Nephron progenitor cell (in vitro differentiated cells): ENCODE measurements around the gene GPR160.

ENCODE experiments used
- DNase-seq: peaks from one replicate; pipeline ENCODE4 v3.0.0; 2021
- H3K27ac Mint-ChIP-seq: 2 replicates; pipeline ENCODE4 v1.8.0; 2021; ENCODE audit warnings: mild to moderate bottlenecking, moderate library complexity, mixed read lengths
- H3K27me3 Mint-ChIP-seq: 2 replicates; pipeline ENCODE4 v1.8.0; 2021; ENCODE audit warnings: mild to moderate bottlenecking, low read depth, mixed read lengths; ENCODE audit not compliant: poor library complexity
- H3K36me3 Mint-ChIP-seq: 2 replicates; pipeline ENCODE4 v1.8.0; 2021; ENCODE audit warnings: low read depth, mixed read lengths
- H3K4me1 Mint-ChIP-seq: 2 replicates; pipeline ENCODE4 v1.8.0; 2021; ENCODE audit warnings: mixed read lengths
- H3K4me3 Mint-ChIP-seq: 2 replicates; pipeline ENCODE4 v1.8.0; 2021; ENCODE audit warnings: mild to moderate bottlenecking, moderate library complexity, mixed read lengths
- H3K9me3 Mint-ChIP-seq: 2 replicates; pipeline ENCODE4 v1.8.0; 2021; ENCODE audit warnings: mild to moderate bottlenecking, moderate library complexity, mixed read lengths
- TF ChIP-seq, protein P1 (sequence below): fragments of 200-600 bp; sonication (generic); IDR thresholded peaks from 2 replicates; pipeline ENCODE4 v1.5.0; 2021; ENCODE audit warnings: antibody characterized with exemption

The GPR160 gene

DNA sequence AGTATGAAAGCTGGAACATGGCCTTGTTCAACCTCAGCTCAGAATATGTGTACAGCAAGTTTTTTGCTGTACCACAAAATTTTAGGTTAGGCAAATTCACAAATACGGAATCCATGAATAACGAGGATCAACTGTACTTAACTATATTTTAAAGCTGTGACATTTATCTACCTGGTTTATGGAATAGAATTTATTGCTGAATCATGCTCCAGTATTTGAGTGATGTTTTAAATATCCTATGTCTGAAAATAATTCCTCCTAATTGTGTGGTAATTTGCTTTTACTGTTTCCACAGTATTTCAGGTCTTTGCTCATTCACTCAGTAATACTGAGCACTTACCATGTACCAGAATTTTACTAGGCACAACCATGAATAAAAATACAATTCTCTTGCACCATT, 41.7 kb upstream of the GPR160 start:
- no peak for DNase-seq
- TF ChIP-seq, protein P1, sequence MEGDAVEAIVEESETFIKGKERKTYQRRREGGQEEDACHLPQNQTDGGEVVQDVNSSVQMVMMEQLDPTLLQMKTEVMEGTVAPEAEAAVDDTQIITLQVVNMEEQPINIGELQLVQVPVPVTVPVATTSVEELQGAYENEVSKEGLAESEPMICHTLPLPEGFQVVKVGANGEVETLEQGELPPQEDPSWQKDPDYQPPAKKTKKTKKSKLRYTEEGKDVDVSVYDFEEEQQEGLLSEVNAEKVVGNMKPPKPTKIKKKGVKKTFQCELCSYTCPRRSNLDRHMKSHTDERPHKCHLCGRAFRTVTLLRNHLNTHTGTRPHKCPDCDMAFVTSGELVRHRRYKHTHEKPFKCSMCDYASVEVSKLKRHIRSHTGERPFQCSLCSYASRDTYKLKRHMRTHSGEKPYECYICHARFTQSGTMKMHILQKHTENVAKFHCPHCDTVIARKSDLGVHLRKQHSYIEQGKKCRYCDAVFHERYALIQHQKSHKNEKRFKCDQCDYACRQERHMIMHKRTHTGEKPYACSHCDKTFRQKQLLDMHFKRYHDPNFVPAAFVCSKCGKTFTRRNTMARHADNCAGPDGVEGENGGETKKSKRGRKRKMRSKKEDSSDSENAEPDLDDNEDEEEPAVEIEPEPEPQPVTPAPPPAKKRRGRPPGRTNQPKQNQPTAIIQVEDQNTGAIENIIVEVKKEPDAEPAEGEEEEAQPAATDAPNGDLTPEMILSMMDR = no peak
- Mint-ChIP-seq H3K36me3 (peaks cover 16% of the 10 kb centered on the region), H3K4me1 (no peaks in the 10 kb centered on the region), H3K9me3 (no peaks in the 10 kb centered on the region), H3K4me3 (no peak overlapping the region), H3K27ac (no peak overlapping the region), H3K27me3 (no peaks in the 10 kb centered on the region)

DNA sequence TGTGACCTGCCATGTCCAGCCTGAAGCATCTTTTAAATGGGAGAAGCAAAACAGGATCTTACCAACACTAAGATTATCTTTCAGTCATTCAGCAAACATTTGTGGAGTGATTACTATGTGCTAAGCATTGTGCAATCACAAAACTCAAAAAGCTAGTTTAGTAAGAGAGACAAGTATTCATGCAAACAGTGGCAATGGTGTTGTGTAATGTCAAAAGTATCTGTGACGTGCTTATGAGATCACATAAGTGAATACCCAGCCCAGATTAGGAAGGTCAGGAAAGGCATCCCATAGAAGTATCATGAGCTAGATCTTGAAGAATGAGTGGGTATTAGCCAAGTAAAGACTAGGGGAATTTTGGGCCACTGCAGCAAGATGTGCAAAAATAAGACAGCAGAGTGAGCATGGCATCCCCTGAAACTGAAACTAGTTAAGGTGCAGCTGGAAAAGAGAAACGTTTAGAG, 39.1 kb upstream of the GPR160 start:
- no peak for DNase-seq
- Mint-ChIP-seq H3K27me3 (no peaks in the 10 kb centered on the region), H3K27ac (peak overlapping the region; percentile 82)

DNA sequence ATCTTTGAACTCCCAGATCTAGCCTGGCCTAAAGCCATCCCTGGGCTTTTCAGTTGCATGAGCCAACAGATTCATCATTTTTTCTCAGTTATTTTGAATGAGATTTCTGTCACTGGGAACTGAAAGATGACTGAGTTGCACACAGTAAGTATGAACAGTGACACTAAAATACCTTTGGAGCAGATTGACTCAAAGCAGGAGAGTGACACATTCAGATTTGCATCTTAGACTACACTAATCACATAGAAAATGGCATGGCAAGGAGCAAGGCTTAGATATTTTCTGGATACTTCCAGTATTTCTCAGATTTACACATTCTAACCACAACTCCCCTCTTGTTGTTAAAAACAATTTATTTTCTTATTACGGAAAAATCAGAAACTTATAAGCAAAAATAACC, 38.4 kb upstream of the GPR160 start:
- peaks cover 5% of the 10 kb centered on the region for H3K36me3 Mint-ChIP-seq
- H3K27ac Mint-ChIP-seq = no peak overlapping the region
- DNase-seq = no peak
- H3K9me3 Mint-ChIP-seq = no peaks in the 10 kb centered on the region
- TF ChIP-seq, protein P1 = no peak
- H3K4me3 Mint-ChIP-seq = no peak overlapping the region
- H3K27me3 Mint-ChIP-seq = no peaks in the 10 kb centered on the region
- H3K4me1 Mint-ChIP-seq = peaks cover 6% of the 10 kb centered on the region

More for the DNA sequence above, 39.1 kb upstream of the GPR160 start:
- H3K4me3 Mint-ChIP-seq = no peak overlapping the region
- peaks cover 6% of the 10 kb centered on the region for H3K4me1 Mint-ChIP-seq
- H3K9me3 Mint-ChIP-seq = no peaks in the 10 kb centered on the region
- TF ChIP-seq, protein P1 = no peak
- peaks cover 5% of the 10 kb centered on the region for H3K36me3 Mint-ChIP-seq

DNA sequence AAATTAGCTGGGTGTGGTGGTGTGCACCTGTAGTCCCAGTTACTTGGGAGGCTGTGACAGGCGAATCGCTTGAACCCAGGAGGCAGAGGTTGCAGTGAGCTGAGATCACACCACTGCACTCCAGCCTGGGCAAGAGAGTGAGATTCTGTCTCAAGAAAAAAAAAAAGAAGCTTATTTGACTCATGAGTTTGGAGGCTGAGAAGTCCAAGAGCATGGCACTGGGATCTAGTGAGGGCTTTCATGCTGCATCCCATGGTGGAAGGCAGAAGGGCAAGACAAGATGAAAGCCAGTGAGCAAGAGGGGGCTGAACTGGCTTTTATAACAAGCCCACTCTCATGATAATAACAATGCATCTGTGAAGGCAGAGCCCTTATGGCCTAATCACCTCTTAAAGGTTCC, 37.7 kb upstream of the GPR160 start:
- no peaks in the 10 kb centered on the region for H3K27me3 Mint-ChIP-seq
- TF ChIP-seq, protein P1 = no peak
- H3K27ac Mint-ChIP-seq = no peak overlapping the region
- no peaks in the 10 kb centered on the region for H3K9me3 Mint-ChIP-seq
- H3K36me3 Mint-ChIP-seq = peaks cover 5% of the 10 kb centered on the region
- no peak overlapping the region for H3K4me3 Mint-ChIP-seq
- H3K4me1 Mint-ChIP-seq = peaks cover 6% of the 10 kb centered on the region
- DNase-seq = no peak

DNA sequence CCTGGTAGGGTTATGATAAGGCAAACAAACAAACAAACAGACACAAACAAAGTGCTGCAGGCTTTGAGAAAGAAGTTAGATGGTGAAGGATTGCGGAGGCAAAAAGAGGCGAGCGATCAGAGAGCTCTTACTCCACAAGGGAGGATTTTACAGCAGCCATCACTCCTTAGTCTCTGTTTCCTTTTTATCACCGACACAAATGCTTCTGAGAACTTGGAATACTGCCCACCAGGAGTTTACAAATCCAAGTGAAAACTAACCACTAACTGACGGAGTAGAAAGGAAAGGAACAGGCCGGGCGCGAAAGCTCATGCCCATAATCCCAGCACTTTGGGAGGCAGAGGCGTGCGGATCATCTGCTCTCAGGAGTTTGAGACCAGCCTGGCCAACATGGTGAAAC, 35.6 kb upstream of the GPR160 start:
- no peaks in the 10 kb centered on the region for H3K27me3 Mint-ChIP-seq
- H3K27ac Mint-ChIP-seq = no peak overlapping the region
- H3K4me1 Mint-ChIP-seq = peaks cover 6% of the 10 kb centered on the region
- DNase-seq = no peak
- no peak overlapping the region for H3K4me3 Mint-ChIP-seq
- H3K9me3 Mint-ChIP-seq = no peaks in the 10 kb centered on the region
- peaks cover 5% of the 10 kb centered on the region for H3K36me3 Mint-ChIP-seq
- TF ChIP-seq, protein P1 = no peak

DNA sequence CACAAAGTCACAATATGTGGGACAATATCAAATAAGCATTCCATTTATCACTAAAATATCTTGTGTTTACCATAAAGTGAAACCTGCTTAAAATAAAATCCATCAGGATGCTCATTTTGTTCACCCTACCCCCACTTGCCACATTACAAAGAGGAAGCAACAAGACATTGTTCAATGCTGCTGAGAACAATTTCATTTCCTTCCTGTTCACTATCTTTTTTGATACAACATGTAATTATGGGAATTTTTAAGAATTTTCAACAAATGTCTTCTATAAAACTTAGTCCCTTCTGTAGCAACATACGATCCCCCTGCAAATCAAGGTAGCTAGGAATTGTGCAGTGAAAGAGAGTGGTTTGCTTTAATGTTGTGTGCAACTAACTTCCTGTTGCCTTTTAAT, 34.9 kb upstream of the GPR160 start:
- Mint-ChIP-seq H3K27ac (no peak overlapping the region), H3K4me3 (no peak overlapping the region)

More for the DNA sequence above, 34.9 kb upstream of the GPR160 start:
- peaks cover 5% of the 10 kb centered on the region for H3K36me3 Mint-ChIP-seq
- no peak for DNase-seq
- peaks cover 6% of the 10 kb centered on the region for H3K4me1 Mint-ChIP-seq
- H3K27me3 Mint-ChIP-seq = no peaks in the 10 kb centered on the region
- TF ChIP-seq, protein P1 = no peak
- H3K9me3 Mint-ChIP-seq = no peaks in the 10 kb centered on the region
